Stimulated activated CD4-positive, alpha-beta T cell treated with anti-CD3 and anti-CD28 coated beads, Interleukin-12 subunit alpha, Interleukin-12 subunit beta, amount 100 ng/mL, for 24 hours (primary cell): ENCODE measurements around the gene DOK5.

Experiments
- DNase-seq, 2 experiments: peaks; one replicate each; pipeline ENCODE4 v3.0.0-alpha.2; 2020; ENCODE audit warnings: low read depth in 2 of 2

Gene DOK5

DNA sequence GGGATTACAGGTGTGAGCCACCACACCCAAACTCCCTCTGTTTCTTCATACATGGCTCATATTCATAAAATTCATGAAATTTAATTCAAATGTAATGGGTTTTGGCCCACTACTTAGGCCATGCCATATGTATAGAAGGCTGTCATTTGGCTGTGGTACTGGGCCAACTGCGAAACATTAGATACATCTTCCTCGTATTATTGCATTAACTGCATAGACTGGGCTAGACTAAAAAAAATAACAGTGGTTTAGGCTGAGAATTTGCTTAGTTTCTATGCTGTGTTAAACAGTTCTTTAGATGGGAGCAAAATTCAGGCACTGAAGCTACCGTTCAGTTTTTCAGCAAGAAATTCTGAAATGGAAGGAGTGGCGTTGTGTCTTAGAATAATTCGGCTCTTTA, 133.6 kb downstream of the DOK5 start:
- DNase-seq = no peak

DNA sequence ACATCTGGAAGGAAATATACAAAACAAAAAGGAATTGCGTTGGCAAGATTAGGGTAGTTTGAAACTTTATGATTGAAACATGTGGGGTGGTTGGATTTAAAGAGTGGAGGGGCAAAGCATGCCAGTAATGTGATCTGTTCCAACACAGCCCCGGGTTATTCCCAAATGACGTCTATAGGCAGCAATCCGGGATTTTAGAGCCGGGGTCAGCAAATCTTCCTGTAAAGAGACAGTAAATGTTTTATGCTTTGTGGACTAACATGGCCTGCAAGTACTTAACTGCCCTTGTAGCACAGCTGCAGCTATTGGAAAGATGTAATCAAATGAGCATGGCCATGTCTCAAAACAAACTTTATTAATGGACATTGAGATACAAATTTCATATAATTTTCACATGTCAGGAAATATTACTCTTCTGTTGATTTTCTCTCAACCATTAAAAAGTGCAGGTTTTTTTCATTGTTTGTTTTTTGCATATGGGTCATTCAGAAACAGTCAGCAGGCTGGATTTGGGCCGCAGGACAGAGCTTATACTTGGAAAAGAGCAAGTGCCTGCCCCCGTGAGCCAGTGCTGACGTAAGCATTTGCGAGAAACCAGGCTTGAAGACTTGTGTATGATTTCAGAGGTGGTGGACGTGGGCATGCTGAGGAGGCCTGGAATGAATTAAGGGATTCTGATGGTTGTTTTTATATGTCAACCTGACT, 136.5 kb downstream of the DOK5 start:
- DNase-seq = no peak

GRCh38 chr20:54618412-54618811, 143.0 kb downstream of the DOK5 start:
- no peak for DNase-seq

DNA sequence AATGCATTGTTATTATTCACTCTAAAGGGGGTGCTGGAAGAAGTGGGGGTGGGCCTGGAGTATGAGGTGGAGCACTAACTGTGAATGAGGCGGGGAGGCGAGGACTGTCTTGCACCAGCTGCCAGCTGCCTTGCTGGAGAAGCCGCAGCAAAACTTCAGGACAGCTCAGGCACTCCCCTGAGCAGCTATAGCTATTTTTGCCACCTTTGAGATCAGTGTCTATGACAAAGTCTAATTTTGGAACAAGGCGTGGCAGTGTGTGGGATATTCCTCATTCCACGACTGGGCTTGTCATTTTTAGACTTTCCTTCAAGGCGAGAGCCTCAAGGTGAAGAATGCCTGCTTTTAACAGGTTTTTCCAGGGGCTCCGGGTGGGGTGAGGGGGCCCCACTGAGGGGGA, 143.8 kb downstream of the DOK5 start:
- no peak for DNase-seq

GRCh38 chr20:54619682-54620081, 144.3 kb downstream of the DOK5 start:
- no peak for DNase-seq

GRCh38 chr20:54620611-54621010, 145.2 kb downstream of the DOK5 start:
- no peak for DNase-seq

DNA sequence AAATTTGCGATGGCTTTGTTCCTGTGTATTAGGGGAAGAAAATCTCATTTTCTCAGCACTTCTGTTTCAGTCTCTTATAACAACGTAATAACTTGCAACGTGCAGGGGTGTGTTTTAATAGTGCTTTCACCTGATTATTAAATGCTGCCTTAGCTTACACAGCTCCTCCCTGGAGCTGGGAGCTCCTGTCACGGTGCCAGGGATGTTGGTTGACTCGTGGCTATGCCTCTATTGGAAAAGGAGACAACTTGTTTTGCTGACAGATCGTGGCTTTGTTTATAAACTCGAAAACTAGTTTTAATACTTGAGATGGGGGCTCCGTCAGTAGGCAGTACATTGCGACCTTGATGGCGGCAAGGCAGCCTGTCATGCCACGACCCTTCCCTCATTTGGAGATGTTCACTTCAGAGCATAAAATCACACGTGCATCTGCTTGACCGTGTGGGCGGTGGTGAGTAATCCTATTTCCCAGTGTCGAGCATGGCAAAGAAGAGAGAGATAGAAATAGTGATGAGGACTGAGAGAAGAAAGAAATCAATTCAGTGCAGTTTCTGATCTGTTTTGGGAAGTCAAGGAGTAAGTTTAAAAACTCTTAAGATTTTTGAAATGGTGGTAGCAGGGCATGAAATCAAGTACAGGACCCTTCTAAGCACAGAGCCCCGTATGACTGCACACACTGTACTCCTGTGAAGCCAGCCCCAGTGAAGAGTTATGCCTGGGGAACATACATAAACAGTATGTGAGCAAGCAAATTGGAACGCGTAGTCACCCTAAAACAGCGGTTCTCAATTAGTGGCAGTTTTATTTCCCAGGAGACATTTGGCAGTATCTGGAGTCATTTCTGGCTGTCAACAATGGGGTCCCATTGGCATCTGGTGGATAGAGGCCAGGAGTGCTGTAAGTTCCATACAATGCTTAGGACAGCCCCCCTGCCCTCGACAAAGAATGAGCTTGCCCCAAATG, 147.2 kb downstream of the DOK5 start:
- DNase-seq = peak in 1 of 2 experiments; percentile 4

DNA sequence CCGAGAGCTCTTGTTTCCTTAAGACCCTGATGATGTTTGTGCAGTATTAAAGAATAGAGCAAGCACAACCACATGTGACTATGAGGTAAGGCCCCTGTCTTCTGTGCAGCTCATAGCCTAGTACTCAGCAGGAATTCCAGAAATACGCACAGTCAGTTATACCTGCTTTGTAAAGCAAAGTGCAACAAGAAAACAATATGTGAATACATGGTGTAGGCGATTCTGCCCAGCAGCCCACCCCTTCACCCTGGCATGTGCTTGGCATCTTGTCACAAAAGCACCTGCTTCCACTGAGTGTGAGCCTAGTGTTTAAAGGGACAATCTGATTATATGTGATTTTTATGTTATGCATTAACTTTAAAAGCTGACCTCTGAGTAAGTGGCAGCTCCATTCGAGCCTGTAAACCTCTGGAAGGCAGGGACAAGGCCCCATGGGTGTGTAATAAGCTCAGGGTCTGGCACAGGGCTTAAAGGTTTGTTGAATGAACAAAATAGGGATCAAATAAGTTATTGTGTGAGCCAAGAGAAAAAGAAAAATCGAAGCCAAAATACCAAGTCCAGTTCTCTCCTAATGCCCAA, 148.7 kb downstream of the DOK5 start:
- no peak for DNase-seq

DNA sequence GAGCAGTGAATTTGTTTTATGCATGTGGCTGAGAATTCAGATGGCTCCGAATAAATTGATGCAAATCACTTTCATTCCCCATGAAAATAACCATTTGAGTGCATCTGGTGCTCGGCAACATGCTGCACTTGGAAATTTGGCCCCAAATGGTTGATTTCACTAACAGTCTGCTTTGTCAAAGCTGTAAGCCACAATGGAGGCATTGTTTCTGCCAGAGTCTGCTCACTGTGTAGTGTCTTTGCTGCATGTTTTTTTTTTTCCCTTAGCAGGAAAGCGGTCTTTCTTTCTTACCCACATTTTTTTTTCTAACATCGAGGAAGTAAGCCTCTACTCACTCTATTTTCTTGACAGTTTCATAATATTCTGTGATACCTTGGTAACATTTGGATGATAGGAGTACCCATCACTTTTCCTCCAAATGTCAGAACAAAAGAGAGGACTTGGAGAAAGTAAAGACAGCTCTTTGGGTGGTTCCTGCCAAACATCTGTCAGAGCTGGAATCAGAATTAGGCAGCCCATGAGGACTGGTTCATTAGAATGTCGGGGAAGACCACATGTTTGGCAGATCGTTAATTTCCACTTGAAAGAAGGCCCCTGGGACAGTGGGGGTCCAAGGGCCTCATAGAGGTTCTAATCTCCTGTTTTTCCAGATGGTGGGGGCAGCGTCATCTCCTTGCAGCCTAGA, 149.5 kb downstream of the DOK5 start:
- DNase-seq = no peak

- DNase-seq = no peak
Observed at GRCh38 chr20:54625497-54625896, 150.1 kb downstream of the DOK5 start.

DNA sequence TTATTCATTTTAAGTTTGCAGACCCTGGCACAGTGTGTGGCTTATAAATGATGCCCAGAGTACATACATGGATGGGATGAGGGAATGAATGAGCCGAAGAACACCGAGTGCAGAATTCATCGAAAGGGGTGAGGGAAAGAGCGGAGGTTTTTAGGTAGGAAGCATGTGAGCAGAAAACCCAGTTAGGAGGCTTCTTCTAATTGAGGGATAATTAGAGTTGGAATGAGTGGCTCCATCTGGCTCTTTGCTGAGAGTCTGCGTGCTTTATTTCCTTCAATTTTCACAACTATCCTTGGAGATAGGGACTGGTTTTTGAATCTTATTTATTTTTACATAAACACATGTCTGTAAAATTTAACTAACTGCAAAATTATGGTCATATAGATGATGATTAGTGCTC, 150.7 kb downstream of the DOK5 start:
- no peak for DNase-seq

DNA sequence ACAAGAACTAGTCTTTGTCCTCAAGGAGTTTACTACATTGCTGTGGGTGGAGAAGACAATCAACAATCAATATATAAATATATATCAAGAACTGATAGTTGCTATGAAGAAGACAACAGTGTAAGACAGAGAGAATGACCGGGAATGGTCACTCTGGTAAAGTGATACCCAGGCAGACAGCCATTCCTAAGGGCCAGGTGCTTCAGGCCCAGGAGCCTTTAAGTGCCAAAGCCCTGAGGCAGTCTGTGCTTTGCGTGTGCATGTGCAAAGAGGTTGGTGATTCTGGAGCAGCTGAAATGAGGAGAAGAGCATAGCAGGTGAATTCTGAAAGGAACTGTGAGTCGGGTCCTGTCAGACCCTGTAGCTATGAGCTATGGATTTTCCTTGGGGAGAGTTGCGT, 154.2 kb downstream of the DOK5 start:
- no peak for DNase-seq

GRCh38 chr20:54630582-54630981, 155.2 kb downstream of the DOK5 start:
- no peak for DNase-seq

DNA sequence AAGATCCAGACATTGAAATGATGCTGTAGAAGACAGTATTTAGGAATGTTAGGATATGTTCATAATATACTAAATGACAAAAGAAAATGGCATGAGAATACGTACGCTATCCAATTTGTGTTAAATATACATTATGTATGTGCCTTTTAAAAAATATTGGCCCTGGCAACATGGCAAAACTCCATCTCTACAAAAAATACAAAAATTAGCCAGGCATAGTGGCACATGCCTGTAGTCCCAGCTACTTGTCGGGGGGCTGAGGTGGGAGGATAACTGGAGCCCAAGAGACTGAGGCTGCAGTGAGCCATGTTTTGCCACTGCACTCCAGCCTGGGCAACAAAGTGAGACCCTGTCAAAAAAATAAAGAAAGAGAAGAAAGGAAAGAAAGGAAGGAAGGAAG, 155.7 kb downstream of the DOK5 start:
- DNase-seq = no peak

- no peak for DNase-seq
Observed at GRCh38 chr20:54633374-54634355, 158.3 kb downstream of the DOK5 start.

GRCh38 chr20:54636575-54636974, 161.2 kb downstream of the DOK5 start:
- no peak for DNase-seq

GRCh38 chr20:54639941-54640340, 164.5 kb downstream of the DOK5 start:
- DNase-seq = no peak

GRCh38 chr20:54640800-54641199, 165.4 kb downstream of the DOK5 start:
- no peak for DNase-seq

DNA sequence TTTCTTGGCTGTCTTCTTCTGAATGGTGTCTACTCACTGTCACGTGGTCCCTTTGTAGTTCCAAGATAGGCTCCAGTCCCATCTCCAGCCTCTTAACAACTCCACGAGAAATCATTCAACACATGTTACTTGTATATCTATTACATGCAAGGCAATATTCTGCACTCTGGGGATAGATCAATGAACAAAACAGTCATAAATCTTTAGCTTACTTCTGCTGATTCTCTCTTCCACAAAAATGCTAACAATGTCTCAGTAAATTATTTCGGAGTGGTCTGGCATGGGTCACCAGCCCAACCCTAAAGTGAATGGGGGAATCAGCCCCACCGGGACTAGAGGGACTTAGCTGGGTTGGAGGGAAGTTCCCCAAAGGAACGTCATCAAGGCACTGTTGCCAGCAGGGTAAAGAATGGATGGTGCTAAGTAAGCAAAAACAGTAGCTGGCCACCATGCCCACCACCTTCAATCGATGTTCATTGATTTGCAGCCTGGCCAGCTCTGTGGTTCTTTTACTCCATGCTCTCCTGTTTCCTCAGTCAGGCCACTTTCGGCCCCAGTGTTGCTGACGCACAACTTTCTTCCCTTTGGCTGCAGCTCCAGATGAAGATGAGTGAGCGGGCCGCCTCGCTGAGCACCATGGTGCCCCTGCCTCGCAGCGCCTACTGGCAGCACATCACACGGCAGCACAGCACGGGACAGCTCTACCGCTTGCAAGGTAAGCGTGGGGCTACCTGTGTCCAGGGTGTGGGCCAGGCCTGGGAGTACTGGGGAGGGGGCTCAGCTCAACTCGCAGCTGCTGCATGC, 167.7 kb downstream of the DOK5 start:
- DNase-seq = no peak

- DNase-seq = no peak
Observed at GRCh38 chr20:54643761-54644160, 168.4 kb downstream of the DOK5 start.
